Measurements from ENCODE around the gene ZBTB44.
"Not testable (repeated sequence)": the region's sequence is repeated elsewhere in the genome, so short reads cannot be mapped to it uniquely, and the experiment has no call there.

ZBTB44 gene, protein sequence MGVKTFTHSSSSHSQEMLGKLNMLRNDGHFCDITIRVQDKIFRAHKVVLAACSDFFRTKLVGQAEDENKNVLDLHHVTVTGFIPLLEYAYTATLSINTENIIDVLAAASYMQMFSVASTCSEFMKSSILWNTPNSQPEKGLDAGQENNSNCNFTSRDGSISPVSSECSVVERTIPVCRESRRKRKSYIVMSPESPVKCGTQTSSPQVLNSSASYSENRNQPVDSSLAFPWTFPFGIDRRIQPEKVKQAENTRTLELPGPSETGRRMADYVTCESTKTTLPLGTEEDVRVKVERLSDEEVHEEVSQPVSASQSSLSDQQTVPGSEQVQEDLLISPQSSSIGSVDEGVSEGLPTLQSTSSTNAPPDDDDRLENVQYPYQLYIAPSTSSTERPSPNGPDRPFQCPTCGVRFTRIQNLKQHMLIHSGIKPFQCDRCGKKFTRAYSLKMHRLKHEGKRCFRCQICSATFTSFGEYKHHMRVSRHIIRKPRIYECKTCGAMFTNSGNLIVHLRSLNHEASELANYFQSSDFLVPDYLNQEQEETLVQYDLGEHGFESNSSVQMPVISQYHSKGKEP

DNA sequence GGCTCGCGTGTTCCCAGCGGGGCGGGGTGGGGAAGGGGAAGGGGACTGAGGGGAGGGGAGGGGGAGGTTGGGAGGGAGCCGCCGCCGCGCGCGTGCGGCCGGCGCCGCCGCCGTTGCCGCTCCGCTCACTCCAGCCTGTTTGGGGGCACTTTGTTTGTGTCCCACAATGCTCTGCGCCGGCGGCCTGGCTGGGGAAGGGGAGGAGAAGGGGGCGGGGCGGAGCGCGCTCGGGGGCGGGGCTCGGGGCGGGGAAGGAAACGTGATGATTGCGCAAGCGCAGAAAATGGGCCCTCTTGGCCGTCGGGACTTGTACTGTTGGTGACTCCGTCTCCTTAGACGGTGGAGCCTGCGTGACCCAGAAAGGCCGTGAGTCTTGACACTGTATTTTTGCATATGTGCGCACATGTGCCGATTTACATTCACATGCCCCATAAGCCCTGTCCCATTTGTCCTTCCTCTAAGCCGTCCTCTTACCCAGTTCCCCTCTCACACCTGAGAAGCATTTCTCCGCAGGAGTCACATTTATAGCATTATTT is at the start of gene ZBTB44:
ZBTB44 (minus strand) TSS at position 168 of the 536 bp plus-strand sequence. CDS start 53,044 bp downstream, outside the sequence.
- DNase-seq: peak; percentile 96

DNA sequence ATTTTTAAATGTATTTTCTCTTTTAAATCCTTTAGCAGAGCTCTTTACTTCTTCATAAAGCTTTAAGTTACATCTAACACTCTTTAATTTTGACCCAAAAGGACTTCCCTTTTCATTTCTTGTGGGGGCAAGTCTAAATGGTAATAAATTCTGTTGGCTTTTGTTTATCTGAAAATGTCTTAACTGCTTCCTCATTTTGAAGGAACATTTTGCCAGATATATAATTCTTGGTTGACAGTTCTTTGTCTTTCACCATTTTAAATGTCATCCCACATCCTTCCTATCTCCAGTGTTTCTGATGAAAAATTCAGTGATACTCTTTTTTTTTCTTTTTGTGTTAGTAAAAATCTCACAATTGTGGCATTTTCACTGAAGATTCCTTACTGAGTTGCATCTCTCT is 44.7 kb upstream of the ZBTB44 start:
- DNase-seq: no peak

DNA sequence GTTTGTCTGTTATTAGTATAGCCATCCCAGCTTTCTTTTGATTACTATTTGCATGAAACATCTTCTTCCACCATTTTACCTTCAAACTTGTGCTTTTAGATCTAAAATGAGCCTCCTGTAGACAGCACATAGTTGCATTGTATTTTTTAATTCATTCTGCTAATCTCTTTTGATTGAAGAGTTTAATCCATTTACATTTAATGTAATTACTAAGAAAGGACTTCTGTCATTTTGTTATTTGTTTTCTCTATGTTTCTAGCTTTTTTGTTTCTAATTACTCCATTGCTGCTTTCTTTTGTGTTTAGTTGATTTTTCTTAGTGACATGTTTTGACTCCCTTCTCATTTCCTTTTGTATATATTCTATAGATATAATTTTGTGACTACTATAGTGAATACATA is 43.7 kb upstream of the ZBTB44 start:
- DNase-seq: no peak

DNA sequence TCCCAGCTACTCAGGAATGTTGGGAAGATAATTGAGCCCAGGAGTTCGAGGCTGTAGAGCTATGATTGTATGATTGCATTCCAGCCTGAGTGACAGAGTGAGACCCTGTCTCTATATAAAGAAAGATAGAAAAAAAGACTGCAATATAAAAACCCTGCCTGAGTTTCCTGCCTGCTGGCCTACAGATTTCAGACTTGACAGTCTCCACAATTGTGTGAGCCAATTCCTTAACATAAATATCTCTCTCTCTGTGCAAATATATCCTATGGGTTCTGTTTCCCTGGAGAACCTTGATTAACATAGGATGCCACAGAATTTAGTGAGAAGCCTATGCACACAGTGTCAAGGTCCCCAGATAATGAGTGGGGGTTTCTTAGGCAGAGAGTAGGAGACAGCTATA is 32.5 kb upstream of the ZBTB44 start:
- no peak for DNase-seq

DNA sequence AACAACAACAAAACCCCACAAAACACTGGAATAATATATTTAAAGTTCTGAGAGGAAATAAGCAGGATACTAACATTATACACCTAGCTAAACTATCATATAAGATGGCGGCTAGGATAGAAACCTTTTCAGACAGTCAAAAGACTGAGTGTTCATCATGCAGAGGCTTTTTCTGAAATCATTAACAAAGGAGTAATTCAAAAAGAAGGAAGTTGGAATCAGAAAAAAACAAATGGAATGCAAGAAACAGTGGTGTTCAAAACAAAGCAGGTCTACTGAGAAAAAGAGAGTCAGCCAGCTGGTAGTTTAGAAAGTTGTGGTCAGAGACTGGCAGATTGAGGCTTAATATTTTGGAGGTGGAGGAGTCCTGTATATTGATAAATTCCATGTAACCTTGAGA is 30.1 kb upstream of the ZBTB44 start:
- DNase-seq: no peak

DNA sequence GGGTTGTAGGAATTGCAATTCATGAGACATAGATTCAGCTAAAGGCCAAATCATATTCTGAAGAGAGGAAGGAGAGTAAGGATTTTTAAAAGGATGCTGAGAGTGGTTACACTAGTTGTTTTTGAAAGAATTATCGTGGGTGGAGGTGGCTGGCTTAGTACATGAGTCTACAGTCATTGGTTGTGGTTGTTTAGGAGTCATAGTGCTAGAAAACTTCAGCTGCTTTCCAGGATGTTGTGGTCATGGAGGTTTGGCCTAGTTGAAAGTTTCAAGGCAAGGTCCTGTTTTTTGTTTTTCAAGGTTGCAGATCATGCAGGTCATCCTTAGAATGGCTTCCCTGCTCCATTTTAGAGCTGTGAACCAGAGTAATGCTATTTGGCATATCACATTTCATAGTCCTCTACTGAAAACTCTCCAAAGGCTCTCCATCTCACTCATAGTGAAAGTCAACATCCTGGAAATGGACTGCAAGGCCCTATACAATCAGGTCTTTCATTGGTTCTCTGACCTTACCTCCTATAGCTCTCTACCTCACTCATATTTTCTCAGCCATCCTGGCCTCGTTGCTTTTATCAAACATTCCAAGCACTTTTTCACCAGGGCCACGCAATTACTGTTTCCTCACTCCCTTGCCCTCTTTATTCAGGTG is 26.1 kb upstream of the ZBTB44 start:
- no peak for DNase-seq

DNA sequence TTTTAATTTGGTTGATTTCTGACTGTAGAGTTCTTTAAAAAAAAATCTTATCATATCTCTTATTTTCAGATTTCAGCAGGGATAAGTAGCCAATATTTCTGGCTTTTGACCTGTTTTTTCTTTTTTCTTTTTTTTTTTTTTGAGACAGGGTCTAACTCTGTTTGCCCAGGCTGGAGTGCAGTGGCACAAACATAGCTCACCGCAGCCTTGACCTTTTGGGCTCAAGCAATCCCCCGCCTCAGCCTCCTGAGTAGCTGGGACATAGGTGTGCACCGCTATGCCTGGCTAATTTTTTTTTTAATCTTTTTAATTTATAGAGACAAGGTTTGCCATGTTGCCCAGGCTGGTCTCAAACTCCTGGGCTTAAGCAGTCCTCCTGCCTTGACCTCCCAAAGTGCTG is 23.9 kb upstream of the ZBTB44 start:
- DNase-seq: no peak

DNA sequence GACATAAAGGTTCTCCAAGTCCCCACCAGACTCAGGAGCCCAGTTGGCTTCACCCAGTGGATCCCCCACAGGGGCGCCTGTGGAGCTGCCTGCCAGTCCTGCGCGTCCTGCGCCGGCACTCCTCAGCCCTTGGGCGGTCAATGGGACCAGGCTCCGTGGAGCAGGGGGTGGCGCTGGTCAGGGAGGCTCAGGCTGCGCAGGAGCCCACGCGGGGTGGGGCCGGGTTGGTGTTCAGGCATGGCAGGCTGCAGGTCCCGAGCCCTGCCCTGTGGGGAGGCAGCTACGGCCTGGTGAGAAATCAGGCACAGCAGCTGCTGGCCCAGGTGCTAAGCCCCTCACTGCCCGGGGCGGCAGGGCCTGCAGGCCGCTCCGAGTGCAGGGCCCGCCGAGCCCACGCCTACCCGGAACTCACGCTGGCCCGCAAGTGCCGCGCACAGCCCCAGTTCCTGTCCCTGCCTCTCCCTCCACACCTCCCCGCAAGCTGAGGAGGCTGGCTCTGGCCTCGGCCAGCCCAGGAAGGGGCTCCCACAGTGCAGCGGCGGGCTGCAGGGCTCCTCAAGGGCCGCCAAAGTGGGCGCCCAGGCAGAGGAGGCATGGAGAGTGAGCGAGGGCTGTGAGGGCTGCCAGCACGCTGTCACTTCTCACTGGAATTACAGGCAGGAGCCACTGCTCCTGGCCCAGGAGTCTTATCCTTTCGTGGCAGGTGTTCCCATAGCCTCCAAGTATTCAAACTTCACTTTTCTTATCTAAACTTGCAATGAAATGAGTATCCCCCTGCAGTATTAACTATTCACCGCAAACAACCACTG is 22.8 kb upstream of the ZBTB44 start:
- DNase-seq: no peak

DNA sequence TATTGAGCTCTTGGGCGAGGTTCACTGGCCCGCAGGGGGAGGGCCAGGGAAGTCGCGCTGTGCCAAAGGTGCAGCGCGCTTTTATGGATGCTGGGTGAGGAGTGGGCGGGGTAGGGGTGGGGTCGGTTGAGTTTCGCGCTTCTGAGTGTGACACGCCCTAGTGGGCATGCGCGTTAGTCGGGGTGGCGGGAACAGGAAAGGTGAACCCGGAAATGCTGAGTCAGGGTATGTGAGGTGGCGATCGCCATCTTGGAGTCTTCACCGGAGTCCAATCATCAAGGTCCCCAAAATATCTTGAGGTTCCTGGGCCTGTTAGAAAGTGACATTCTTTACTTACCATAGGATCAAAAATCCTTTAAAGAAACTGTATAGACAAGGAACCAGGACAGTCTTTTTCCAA is 16.7 kb upstream of the ZBTB44 start:
- not testable (repeated sequence) for DNase-seq

DNA sequence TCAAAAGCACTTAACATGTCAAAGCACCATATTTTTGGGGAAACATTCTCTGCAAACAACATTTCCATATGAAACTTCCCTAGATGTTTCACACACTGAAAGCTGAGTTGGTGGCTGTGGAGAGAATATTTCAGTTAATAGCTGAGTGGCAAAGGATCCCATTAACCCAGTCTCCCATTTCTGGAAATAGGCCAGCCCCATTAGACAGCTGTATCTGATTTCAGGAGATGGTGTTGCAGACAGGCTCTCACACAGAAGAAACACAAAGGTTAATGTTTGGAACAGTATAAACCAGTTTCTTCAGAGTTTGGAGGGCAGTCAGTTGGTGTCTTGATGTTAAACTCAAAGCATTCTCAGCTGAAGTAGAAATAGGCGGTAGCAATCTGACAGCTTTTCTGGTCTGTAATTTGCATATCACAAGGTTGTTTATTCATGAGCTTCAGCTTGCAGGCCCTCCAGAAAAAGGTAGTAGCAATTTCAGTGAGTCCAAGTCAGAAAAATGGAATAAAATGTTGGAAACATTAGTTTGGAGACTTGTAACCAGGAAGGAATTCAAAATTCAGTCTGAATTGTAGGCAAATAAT is 15.5 kb upstream of the ZBTB44 start:
- no peak for DNase-seq

DNA sequence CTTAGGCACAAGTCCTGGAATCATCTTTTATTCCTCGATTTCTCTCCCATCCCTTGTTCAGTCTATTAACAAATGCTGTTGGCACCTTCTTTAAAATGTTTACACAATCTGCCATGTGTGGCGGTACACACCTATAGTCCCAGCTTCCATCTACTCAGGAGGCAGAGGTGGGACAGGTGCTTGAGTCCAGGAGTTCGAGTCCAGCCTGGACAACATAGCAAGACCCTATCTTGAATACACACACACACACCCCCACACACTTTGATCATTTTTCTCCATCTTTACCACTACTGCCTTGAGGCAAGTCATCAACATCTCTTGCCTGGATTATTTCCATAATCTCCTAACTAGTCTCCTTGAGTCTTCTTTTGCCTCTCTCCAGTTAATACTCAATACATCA is 13.7 kb upstream of the ZBTB44 start:
- DNase-seq: no peak

DNA sequence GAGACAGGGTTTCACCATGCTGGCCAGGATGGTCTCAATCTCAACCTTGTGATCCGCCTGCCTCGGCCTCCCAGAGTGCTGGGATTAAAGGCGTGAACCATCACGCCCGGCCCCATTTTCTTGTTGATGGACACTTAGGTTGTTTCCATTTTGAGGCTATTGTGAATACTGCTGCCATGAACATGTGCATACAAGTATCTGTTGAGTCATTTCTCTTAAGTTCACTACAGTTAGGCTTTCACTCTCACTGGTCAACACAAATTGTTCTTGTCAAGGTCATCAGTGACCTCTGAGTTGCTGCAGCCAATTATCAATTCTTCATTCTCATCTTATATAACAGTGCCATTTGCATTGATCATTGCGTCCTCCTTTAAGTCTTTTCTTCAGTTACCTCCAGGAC is 13.0 kb upstream of the ZBTB44 start:
- DNase-seq: no peak

DNA sequence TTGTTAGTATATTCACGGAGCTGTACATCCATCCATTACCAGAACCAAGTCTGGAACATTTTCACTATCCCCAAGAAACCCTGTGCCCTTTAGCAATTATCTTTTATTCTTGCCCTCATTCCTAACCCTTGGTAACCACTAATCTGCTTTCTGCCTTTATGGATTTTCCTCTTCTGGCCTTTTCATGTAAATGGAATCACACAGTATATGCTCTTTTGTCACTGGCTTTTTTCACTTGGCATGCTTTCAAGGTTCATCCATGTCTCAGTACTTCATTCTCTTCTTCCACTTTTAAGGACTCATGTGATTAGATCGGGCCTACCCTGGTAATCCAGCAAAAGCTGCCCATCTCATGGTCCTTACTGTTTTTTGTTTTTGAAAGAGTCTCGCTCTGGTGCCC is 11.0 kb upstream of the ZBTB44 start:
- no peak for DNase-seq

DNA sequence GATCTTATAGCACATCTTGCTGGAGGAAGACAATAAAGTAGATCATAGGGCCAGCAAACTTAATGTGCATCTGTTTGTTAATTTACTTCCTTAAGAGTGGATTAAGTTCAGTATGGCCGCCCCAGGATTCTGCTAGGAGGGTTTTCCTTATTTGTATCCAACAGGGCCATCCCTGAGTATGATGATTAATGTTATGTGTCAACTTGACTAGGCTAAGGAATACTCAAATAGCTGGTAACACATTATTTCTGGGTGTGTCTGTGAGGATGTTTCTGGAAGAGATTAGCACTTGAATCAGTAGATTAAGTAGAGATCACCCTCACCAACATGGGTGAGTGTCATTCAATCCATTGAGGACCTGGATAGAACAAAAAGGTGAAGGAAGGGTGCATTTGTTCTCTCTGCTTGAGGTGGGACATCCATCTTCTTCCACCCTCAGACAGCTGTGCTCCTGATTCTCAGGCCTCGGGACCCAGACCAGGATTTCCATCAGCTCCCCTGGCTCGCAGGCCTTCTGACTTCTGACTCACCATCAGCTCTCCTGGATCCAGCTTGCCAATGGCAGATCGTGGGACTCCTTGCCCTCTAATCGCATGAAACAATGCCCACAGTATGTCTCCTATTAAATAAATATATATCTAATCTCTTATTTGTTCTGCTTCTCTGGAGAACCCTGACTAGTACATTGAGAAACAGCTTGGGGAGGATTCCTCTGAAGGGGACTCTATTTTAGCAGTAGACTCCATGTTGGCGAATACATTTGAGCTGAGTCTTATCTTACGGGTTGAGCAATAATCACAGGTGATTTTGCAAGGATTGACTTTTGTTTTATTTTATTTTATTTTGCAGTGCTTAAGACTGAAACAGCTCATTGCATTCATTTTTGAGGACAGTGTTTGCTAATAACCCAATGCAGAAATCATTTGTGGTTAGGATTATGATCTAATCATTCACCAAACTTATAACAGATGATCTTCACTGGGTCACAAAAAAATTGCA is 9.0 kb upstream of the ZBTB44 start:
- DNase-seq: no peak

DNA sequence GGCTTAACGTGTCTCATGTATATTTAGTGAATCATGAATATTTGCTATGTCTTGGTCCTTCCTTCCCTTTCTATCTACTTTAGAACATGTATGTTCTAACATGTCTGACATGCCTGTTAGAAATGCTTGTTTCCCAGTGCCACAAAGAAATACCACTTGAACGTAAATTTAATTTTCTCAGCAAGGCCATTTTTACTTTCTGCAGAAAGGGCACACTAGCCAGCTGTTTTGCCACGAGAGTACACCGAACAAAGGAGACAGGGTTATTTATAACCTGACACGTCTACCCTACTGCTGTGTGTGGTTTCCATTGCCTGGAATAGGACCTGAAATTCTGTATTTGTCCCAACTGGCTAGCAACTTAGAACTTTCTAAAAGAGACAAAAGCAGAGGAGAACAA is 7.4 kb upstream of the ZBTB44 start:
- DNase-seq: no peak

DNA sequence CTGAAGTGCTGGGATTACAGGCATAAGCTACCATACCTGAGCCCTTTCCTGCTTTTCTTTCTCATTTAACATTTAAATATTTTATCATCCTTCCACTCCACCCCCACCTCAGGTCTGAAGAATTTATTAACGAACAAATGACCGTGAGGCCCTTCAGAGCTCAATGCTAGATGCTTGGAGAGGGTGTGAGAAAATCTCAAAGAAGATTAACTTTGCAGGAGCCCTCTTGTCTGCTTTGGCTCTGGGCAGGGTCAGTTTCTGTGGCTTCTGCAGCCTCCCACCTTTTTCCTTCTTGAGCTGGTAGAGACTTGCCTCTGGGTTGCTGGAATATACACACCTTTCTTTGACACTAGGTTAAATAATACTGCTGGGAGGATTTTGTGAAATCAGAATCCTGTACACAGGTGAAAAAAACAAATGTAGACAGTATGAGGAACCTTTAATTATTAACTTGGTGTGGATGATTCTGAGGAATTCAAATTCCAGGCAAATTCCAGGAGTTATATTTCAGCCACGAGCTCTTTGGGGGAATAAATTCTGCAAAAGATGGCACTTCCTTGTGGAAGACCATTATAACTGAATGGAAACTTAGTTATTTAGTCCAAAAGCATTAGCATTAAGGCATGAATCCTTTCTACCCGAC is 3.4 kb upstream of the ZBTB44 start:
- no peak for DNase-seq

DNA sequence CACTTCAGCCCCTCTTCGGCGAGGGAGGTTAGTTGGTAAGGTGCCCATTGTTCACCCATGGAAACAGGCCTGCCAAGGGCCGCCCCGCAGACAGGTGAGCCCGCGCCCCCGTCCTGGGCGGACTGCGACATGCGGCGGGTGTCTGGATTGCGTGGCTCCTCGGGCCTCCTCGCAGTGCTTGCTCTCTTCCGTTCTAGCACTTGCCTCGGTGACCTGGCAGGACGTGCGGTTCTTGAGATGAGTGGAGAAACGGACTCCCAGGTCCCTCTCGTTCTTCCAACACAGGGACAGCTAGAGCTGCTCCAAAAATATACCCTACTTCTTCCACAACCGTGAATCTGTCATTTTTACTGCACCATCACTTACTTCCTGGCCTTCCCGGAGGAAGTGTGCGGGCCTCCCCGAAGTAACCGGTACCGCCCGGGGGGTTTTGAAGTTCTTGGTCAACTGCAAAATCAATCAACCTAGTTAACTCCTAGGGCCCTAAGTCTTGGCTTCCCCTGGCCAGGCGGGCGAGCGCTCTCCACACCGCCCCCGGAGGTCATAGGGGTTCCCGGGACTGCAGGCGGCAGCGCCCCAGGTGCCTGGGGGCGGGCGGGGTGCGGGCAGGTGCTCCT is 745 bp upstream of the ZBTB44 start:
- peak; percentile 77 for DNase-seq

DNA sequence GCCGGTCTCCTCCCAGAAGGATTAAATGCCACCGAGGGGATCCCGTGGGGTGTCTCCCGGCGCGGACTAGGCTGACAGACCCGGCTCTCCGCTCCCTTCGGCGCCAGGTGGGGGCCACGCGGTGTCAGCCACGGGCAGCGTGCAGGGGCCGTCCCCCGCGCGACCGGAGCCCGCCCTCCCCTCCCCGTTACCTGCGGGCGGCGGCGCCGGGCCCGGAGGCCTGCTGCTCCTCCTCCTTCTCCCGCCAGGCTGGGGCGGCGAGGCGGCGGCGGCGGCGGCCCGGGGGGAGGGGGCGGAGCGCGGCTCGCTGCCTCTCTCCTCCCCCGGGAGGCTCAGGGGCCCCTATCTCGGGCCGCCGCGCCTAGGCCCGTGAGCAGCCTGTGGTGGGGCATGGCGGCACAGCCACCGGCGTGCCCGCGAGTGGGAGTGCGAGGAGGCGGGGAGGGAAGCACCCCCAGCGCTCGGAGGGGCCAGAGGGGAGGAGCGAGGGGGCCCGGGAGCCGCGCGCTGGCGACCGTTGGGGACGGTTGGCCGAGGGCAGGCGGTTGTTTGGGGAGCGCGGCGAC is 450 bp downstream of the ZBTB44 start:
- DNase-seq: peak; percentile 87

DNA sequence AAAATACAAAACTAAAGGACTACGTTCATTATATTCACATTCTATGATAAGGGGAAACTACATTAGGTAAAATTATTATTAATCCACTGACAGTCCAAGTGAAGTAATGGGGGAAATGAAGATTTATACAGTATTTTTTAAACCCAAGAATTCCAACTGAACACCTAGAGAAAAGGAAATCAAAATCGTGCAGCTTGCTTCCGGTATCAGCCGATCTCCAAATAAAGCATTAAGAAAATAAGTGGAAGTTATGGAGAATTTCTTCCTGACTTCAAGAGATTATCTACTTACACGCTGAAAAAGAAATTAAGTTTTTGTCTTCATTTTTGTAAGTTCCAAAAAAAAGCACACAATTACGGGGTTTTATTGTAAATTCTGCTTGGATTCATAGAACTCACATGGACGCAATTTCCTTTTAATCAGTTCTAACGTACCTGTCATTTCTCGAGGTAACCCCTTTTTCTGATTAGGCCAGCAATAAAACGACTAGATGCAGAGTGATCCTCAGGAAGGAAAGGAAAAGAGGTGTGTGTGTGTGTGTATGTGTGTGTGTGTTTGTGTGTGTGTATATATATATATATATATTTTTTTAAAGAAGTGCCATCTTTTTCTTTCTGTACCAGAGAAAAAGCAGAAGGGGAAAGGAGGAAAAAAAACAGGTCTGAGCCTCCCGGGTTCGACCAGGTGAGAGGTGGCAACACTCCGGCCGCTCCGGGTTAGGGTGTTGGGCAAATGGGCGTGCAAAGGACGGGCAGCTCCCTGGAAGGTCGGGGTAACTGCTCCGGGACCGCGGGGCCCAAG is 1.1 kb downstream of the ZBTB44 start:
- DNase-seq: no peak
